WTC11 (cell line): ENCODE results near the gene TUG1.
A peak's percentile ranks its signal among the peaks of the same experiment; 100 is the strongest.

ENCODE experiments used
- FOXJ3 ChIP-seq: sonication (generic); formaldehyde crosslinking; IDR thresholded peaks from 2 replicates; pipeline ENCODE4 v1.9.0; 2021; ENCODE audit warnings: missing genetic modification reagents, mild to moderate bottlenecking, borderline replicate concordance
- NFYB ChIP-seq: sonication (generic); formaldehyde crosslinking; conservative IDR thresholded peaks from 2 replicates; pipeline ENCODE4 v1.8.0; 2022; ENCODE audit warnings: low read depth, missing genetic modification reagents
- SMAD4 ChIP-seq: sonication (generic); formaldehyde crosslinking; IDR thresholded peaks from 2 replicates; pipeline ENCODE4 v1.8.0; 2022; ENCODE audit warnings: mild to moderate bottlenecking, missing genetic modification reagents
- TCF7 ChIP-seq: sonication (generic); formaldehyde crosslinking; IDR thresholded peaks from 2 replicates; pipeline ENCODE4 v1.8.0; 2022; ENCODE audit warnings: mild to moderate bottlenecking, low read depth, missing genetic modification reagents, moderate library complexity
- ZNF138 ChIP-seq: sonication (generic); formaldehyde crosslinking; conservative IDR thresholded peaks from 2 replicates; pipeline ENCODE4 v1.8.1; 2022; ENCODE audit warnings: mild to moderate bottlenecking, moderate library complexity, missing genetic modification reagents
- TF ChIP-seq, protein P1 (sequence below): fragments of 200-600 bp; IDR thresholded peaks from 2 replicates; pipeline ENCODE4 v1.8.0; 2022; ENCODE audit warnings: antibody characterized with exemption
- TF ChIP-seq, protein P2 (sequence below): sonication (generic); formaldehyde crosslinking; IDR thresholded peaks from 2 replicates; pipeline ENCODE4 v1.8.0; 2023; ENCODE audit warnings: missing genetic modification reagents, mild to moderate bottlenecking, borderline replicate concordance
- TF ChIP-seq, protein P3 (sequence below): sonication (generic); formaldehyde crosslinking; IDR thresholded peaks from 2 replicates; pipeline ENCODE4 v1.8.1; 2022; ENCODE audit warnings: low read depth, missing genetic modification reagents, borderline replicate concordance
- TF ChIP-seq, protein P4 (sequence below): sonication (generic); formaldehyde crosslinking; IDR thresholded peaks from 2 replicates; pipeline ENCODE4 v1.8.1; 2023; ENCODE audit warnings: mild to moderate bottlenecking, missing genetic modification reagents
- TF ChIP-seq, protein P5 (sequence below): sonication (generic); formaldehyde crosslinking; IDR thresholded peaks from 2 replicates; pipeline ENCODE4 v1.8.0; 2022; ENCODE audit warnings: mild to moderate bottlenecking, missing genetic modification reagents

- TF ChIP-seq, protein P1, sequence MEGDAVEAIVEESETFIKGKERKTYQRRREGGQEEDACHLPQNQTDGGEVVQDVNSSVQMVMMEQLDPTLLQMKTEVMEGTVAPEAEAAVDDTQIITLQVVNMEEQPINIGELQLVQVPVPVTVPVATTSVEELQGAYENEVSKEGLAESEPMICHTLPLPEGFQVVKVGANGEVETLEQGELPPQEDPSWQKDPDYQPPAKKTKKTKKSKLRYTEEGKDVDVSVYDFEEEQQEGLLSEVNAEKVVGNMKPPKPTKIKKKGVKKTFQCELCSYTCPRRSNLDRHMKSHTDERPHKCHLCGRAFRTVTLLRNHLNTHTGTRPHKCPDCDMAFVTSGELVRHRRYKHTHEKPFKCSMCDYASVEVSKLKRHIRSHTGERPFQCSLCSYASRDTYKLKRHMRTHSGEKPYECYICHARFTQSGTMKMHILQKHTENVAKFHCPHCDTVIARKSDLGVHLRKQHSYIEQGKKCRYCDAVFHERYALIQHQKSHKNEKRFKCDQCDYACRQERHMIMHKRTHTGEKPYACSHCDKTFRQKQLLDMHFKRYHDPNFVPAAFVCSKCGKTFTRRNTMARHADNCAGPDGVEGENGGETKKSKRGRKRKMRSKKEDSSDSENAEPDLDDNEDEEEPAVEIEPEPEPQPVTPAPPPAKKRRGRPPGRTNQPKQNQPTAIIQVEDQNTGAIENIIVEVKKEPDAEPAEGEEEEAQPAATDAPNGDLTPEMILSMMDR, result peak; percentile 87
- TF ChIP-seq, protein P2, sequence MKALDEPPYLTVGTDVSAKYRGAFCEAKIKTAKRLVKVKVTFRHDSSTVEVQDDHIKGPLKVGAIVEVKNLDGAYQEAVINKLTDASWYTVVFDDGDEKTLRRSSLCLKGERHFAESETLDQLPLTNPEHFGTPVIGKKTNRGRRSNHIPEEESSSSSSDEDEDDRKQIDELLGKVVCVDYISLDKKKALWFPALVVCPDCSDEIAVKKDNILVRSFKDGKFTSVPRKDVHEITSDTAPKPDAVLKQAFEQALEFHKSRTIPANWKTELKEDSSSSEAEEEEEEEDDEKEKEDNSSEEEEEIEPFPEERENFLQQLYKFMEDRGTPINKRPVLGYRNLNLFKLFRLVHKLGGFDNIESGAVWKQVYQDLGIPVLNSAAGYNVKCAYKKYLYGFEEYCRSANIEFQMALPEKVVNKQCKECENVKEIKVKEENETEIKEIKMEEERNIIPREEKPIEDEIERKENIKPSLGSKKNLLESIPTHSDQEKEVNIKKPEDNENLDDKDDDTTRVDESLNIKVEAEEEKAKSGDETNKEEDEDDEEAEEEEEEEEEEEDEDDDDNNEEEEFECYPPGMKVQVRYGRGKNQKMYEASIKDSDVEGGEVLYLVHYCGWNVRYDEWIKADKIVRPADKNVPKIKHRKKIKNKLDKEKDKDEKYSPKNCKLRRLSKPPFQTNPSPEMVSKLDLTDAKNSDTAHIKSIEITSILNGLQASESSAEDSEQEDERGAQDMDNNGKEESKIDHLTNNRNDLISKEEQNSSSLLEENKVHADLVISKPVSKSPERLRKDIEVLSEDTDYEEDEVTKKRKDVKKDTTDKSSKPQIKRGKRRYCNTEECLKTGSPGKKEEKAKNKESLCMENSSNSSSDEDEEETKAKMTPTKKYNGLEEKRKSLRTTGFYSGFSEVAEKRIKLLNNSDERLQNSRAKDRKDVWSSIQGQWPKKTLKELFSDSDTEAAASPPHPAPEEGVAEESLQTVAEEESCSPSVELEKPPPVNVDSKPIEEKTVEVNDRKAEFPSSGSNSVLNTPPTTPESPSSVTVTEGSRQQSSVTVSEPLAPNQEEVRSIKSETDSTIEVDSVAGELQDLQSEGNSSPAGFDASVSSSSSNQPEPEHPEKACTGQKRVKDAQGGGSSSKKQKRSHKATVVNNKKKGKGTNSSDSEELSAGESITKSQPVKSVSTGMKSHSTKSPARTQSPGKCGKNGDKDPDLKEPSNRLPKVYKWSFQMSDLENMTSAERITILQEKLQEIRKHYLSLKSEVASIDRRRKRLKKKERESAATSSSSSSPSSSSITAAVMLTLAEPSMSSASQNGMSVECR (CRISPR knock-in tag), result no peak
- TF ChIP-seq FOXJ3 (CRISPR knock-in tag) (no peak), SMAD4 (CRISPR knock-in tag) (no peak), NFYB (no peak), TCF7 (CRISPR knock-in tag) (no peak), ZNF138 (CRISPR knock-in tag) (no peak)
- TF ChIP-seq, protein P3, sequence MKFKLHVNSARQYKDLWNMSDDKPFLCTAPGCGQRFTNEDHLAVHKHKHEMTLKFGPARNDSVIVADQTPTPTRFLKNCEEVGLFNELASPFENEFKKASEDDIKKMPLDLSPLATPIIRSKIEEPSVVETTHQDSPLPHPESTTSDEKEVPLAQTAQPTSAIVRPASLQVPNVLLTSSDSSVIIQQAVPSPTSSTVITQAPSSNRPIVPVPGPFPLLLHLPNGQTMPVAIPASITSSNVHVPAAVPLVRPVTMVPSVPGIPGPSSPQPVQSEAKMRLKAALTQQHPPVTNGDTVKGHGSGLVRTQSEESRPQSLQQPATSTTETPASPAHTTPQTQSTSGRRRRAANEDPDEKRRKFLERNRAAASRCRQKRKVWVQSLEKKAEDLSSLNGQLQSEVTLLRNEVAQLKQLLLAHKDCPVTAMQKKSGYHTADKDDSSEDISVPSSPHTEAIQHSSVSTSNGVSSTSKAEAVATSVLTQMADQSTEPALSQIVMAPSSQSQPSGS (CRISPR knock-in tag), result no peak
- TF ChIP-seq, protein P4, sequence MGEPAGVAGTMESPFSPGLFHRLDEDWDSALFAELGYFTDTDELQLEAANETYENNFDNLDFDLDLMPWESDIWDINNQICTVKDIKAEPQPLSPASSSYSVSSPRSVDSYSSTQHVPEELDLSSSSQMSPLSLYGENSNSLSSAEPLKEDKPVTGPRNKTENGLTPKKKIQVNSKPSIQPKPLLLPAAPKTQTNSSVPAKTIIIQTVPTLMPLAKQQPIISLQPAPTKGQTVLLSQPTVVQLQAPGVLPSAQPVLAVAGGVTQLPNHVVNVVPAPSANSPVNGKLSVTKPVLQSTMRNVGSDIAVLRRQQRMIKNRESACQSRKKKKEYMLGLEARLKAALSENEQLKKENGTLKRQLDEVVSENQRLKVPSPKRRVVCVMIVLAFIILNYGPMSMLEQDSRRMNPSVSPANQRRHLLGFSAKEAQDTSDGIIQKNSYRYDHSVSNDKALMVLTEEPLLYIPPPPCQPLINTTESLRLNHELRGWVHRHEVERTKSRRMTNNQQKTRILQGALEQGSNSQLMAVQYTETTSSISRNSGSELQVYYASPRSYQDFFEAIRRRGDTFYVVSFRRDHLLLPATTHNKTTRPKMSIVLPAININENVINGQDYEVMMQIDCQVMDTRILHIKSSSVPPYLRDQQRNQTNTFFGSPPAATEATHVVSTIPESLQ (CRISPR knock-in tag), result no peak
- TF ChIP-seq, protein P5, sequence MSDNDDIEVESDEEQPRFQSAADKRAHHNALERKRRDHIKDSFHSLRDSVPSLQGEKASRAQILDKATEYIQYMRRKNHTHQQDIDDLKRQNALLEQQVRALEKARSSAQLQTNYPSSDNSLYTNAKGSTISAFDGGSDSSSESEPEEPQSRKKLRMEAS (CRISPR knock-in tag), result no peak
Measured at GRCh38 chr22:30920407-30920806, 48.7 kb upstream of the TUG1 start.
